ENCODE measurements around the gene MBTPS1. TPM values are rescaled to one million over a fixed set of nuclear protein-coding genes. Genes with fewer than 3 reads are reported as not detected.

Gene MBTPS1
- polyA plus RNA-seq, 3 donors: 26.4 to 73.8 (median 28.0) TPM

- H3K4me3 Mint-ChIP-seq: no peak overlapping the region
- intact Hi-C loops (cut with micrococcal nuclease): no loop called here
- Histone ChIP-seq H3K27ac (ENCODE audit: low read depth in 1 of 2, low read length in 2 of 2) (no peak overlapping the region), H3K79me2 (ENCODE audit: insufficient read depth, low read length) (no peaks in the 10 kb centered on the region), H3K4me3 (replicated peaks in 1 of 3; ENCODE audit: low read depth in 2 of 3, low read length in 3 of 3) (no peak overlapping the region), H4K20me1 (ENCODE audit: insufficient read depth, low read length) (peaks cover 12% of the 10 kb centered on the region), H3K9me3 (replicated peaks in 1 of 2; ENCODE audit: control insufficient read depth in 1 of 2, insufficient read depth in 1 of 2, low read length in 2 of 2) (no peaks in the 10 kb centered on the region), H3K9ac (ENCODE audit: insufficient read depth, low read length, poor library complexity, severe bottlenecking) (no peak overlapping the region), H3K27me3 (ENCODE audit: control insufficient read depth in 2 of 2, insufficient read depth in 2 of 2, low read length in 2 of 2) (peaks cover 0 to 11% of the 10 kb centered on the region in 2 donors), H3K4me1 (ENCODE audit: control insufficient read depth in 1 of 2, insufficient read depth in 2 of 2, low read length in 2 of 2) (no peaks in the 10 kb centered on the region), H3K36me3 (replicated peaks in 1 of 2; ENCODE audit: control insufficient read depth in 1 of 2, insufficient read depth in 2 of 2, low read length in 2 of 2) (peaks cover 39 to 55% of the 10 kb centered on the region in 2 donors), H3K4me2 (replicated peaks; ENCODE audit: extremely low read depth, low read length, poor library complexity, severe bottlenecking) (no peak overlapping the region), H2AFZ (ENCODE audit: insufficient read depth, low read depth, low read length, poor library complexity, severe bottlenecking) (no peak overlapping the region)
- H3K36me3 Mint-ChIP-seq: peaks cover 43 to 58% of the 10 kb centered on the region in 2 donors
- peaks cover 7 to 10% (median 8%) of the 10 kb centered on the region in 3 donors for H3K27me3 Mint-ChIP-seq (ENCODE audit: low read depth in 3 of 3)
- no peak for DNase-seq
- H3K27ac Mint-ChIP-seq: peak overlapping the region in 3 of 7 donors; percentile 36 to 74 (median 58)
- H3K9me3 Mint-ChIP-seq: peaks cover 0 to 6% (median 2%) of the 10 kb centered on the region in 7 donors
- 85% methylated on average over 13 of the region's 13 CpGs for WGBS (ENCODE audit: insufficient coverage)
- TF ChIP-seq, protein P1, sequence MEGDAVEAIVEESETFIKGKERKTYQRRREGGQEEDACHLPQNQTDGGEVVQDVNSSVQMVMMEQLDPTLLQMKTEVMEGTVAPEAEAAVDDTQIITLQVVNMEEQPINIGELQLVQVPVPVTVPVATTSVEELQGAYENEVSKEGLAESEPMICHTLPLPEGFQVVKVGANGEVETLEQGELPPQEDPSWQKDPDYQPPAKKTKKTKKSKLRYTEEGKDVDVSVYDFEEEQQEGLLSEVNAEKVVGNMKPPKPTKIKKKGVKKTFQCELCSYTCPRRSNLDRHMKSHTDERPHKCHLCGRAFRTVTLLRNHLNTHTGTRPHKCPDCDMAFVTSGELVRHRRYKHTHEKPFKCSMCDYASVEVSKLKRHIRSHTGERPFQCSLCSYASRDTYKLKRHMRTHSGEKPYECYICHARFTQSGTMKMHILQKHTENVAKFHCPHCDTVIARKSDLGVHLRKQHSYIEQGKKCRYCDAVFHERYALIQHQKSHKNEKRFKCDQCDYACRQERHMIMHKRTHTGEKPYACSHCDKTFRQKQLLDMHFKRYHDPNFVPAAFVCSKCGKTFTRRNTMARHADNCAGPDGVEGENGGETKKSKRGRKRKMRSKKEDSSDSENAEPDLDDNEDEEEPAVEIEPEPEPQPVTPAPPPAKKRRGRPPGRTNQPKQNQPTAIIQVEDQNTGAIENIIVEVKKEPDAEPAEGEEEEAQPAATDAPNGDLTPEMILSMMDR (IDR thresholded peaks at IDR 0.05): no peak
- no peaks in the 10 kb centered on the region for H3K4me1 Mint-ChIP-seq
Observed at GRCh38 chr16:84049403-84050060, 67.2 kb downstream of the MBTPS1 start.

- WGBS (ENCODE audit: insufficient coverage): 92% methylated on average over 13 of the region's 13 CpGs
- H3K4me2 ChIP-seq (replicated peaks; ENCODE audit: extremely low read depth, low read length, poor library complexity, severe bottlenecking): no peak overlapping the region
- Mint-ChIP-seq H3K27ac (no peak overlapping the region), H3K4me3 (no peak overlapping the region), H3K4me1 (no peaks in the 10 kb centered on the region), H3K36me3 (peaks cover 37 to 52% of the 10 kb centered on the region in 2 donors), H3K27me3 (ENCODE audit: low read depth in 3 of 3) (peaks cover 14 to 16% (median 14%) of the 10 kb centered on the region in 3 donors), H3K9me3 (peaks cover 0 to 6% (median 2%) of the 10 kb centered on the region in 7 donors)
- no peak overlapping the region for H3K9ac ChIP-seq (ENCODE audit: insufficient read depth, low read length, poor library complexity, severe bottlenecking)
- peaks cover 12% of the 10 kb centered on the region for H4K20me1 ChIP-seq (ENCODE audit: insufficient read depth, low read length)
- H3K27me3 ChIP-seq (ENCODE audit: control insufficient read depth in 2 of 2, insufficient read depth in 2 of 2, low read length in 2 of 2): peaks cover 0 to 17% of the 10 kb centered on the region in 2 donors
- no peaks in the 10 kb centered on the region for H3K9me3 ChIP-seq (replicated peaks in 1 of 2; ENCODE audit: control insufficient read depth in 1 of 2, insufficient read depth in 1 of 2, low read length in 2 of 2)
- TF ChIP-seq, protein P1 (IDR thresholded peaks at IDR 0.05): no peak
- intact Hi-C loops (cut with micrococcal nuclease): no loop called here
- no peak overlapping the region for H3K27ac ChIP-seq (ENCODE audit: low read depth in 1 of 2, low read length in 2 of 2)
- H3K4me3 ChIP-seq (replicated peaks in 1 of 3; ENCODE audit: low read depth in 2 of 3, low read length in 3 of 3): no peak overlapping the region
- no peak overlapping the region for H2AFZ ChIP-seq (ENCODE audit: insufficient read depth, low read depth, low read length, poor library complexity, severe bottlenecking)
- no peak for DNase-seq
- peaks cover 32 to 48% of the 10 kb centered on the region in 2 donors for H3K36me3 ChIP-seq (replicated peaks in 1 of 2; ENCODE audit: control insufficient read depth in 1 of 2, insufficient read depth in 2 of 2, low read length in 2 of 2)
- no peaks in the 10 kb centered on the region for H3K4me1 ChIP-seq (ENCODE audit: control insufficient read depth in 1 of 2, insufficient read depth in 2 of 2, low read length in 2 of 2)
- H3K79me2 ChIP-seq (ENCODE audit: insufficient read depth, low read length): no peaks in the 10 kb centered on the region
Observed at GRCh38 chr16:84048871-84049270, 67.9 kb downstream of the MBTPS1 start.

All from CD14-positive monocyte (primary cell).